A549 (cell line): ENCODE results near the gene FRMD4A.

Source experiments
- CEBPB ChIP-seq, 2 experiments: fragments of >200 bp in 1 of 2; sonication (Bioruptor Twin) in 1 of 2; formaldehyde crosslinking in 1 of 2; IDR thresholded peaks; 2 replicates each; pipeline ENCODE4 v1.6.1; 2012 to 2016
- EP300 ChIP-seq, 2 experiments: fragments of >200 bp; sonication (Bioruptor Twin); formaldehyde crosslinking; IDR thresholded peaks; 2 replicates in 1 of 2; 3 replicates in 1 of 2; pipeline ENCODE4 v1.6.1; 2016 to 2017
- JUNB ChIP-seq: fragments of >200 bp; sonication (Bioruptor Twin); formaldehyde crosslinking; IDR thresholded peaks from 2 replicates; pipeline ENCODE4 v1.6.1; 2016
- RAD21 ChIP-seq, 2 experiments: fragments of >200 bp in 1 of 2; sonication (Bioruptor Twin) in 1 of 2; formaldehyde crosslinking in 1 of 2; IDR thresholded peaks in 1 of 2; conservative IDR thresholded peaks in 1 of 2; 2 replicates in 1 of 2; 3 replicates in 1 of 2; pipeline ENCODE4 v1.6.1; 2012 to 2018; ENCODE audit warnings: inconsistent platforms in 1 of 2
- TF ChIP-seq, protein P1 (sequence below): fragments of >200 bp; sonication (Bioruptor Twin); formaldehyde crosslinking; IDR thresholded peaks from 3 replicates; pipeline ENCODE4 v1.5.1; 2016

DNA sequence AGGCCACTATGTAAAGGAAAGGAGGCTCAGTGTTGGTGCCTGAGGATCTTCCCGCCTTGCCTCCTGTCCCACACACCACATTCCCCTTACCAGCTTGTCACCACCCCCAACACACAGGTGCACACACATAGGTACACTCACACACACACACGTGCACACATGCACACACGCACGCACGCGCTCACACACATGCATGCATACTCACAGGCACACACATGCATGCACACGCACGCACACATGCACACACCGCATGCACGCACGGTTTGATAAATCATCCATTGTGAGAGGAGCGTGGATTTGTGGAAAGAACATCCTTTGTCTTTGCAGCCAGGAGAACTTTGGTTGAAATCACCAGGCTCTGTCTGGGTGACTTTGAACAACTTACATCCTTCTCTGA is 359.8 kb downstream of the FRMD4A start:
- TF ChIP-seq RAD21 (conservative IDR thresholded peaks at IDR 0.05 in 1 of 2, IDR thresholded peaks at IDR 0.05 in 1 of 2): no peak
- no peak for TF ChIP-seq JUNB
- TF ChIP-seq, protein P1, sequence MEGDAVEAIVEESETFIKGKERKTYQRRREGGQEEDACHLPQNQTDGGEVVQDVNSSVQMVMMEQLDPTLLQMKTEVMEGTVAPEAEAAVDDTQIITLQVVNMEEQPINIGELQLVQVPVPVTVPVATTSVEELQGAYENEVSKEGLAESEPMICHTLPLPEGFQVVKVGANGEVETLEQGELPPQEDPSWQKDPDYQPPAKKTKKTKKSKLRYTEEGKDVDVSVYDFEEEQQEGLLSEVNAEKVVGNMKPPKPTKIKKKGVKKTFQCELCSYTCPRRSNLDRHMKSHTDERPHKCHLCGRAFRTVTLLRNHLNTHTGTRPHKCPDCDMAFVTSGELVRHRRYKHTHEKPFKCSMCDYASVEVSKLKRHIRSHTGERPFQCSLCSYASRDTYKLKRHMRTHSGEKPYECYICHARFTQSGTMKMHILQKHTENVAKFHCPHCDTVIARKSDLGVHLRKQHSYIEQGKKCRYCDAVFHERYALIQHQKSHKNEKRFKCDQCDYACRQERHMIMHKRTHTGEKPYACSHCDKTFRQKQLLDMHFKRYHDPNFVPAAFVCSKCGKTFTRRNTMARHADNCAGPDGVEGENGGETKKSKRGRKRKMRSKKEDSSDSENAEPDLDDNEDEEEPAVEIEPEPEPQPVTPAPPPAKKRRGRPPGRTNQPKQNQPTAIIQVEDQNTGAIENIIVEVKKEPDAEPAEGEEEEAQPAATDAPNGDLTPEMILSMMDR: no peak
- TF ChIP-seq CEBPB (IDR thresholded peaks at IDR 0.05): no peak
- TF ChIP-seq EP300 (IDR thresholded peaks at IDR 0.05): no peak
